ENCODE data around the gene WWOX. TPM values are rescaled to one million over a fixed set of nuclear protein-coding genes. Genes with fewer than 3 reads are reported as not detected.
A peak's percentile ranks its signal among the peaks of the same experiment; 100 is the strongest.

WWOX gene
- total RNA-seq, 1 donor from 2014 or later, result 11.2 TPM

DNA sequence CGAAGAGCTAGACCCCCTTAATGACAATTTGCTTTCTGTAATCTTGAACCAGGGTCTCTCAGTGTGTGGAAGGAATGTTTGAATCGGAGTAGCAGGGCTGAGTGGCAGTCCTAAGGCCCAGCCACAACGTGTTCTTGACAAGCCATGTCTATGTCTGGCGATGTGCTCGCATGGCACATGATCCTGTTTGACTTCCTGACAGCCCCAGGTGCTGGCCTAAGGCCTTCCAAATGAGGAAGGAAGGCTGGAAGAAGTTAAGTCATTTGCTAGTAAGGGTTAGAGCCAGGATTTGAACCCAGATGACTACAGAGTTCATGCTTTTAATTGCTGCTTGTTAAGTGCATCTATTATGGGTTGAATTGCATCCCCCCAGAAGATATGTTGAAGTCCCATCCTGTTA is 1014.4 kb downstream of the WWOX start:
- no peak for ATAC-seq

DNA sequence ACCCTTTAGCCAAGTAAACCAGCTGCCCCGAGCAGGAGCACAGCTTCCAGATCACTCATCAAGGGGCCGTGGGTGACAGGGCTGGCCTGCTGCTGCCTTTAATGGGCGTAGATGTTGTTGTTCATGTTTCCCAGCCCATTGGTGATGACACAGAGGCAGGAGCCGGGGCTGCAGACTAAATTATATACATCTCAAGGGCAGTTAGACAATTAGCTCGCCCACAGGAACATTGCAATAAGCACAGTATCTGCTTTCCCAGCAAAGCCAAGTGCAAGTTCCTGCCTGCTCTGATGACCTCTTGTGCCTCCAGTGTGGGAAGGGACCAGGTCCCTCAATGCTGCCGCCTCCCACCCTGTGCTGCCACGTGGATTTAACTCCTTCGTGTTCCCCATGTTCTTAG is 1015.3 kb downstream of the WWOX start:
- ATAC-seq, result no peak

GRCh38 chr16:79121906-79122305 is 1022.5 kb downstream of the WWOX start:
- no peak for ATAC-seq

GRCh38 chr16:79122343-79122742 is 1022.9 kb downstream of the WWOX start:
- ATAC-seq, result no peak

DNA sequence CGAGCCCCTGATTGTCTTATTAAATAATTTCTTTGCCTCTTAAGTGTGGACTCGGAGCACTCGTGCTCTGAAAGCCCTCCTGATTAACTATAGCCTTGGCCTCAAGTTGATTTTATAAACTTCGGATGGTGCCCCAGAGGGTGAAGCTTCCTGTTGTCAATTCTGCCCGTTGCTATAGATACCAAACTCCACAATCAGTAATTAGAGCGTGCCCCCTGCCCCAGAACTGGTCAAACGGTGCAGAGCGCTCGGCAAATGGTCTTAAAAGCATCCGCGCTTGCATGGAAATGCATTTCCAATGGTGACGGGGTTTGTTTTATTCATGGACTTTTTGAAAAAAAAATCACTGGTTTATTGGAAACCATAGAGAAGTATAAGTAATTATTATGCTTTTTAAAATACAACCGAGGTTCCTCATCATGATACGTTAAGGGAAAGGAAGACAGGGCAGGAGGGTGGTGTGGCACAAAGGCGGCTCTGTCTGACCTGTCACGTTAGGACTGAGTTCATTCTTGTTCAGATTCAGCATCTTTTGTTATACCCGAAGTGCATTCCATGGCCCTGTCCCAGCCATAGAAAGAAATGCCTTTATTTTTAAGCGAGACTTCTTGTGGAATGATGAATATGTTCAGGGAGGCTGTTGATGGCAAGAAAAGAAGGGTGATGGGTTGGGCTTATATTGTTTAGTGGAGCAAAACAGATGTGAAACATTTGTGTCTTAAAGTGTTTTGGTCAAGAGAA is 1024.7 kb downstream of the WWOX start:
- ATAC-seq, result no peak

- no peak for ATAC-seq
These were observed 1028.3 kb downstream of the WWOX start for GRCh38 chr16:79127766-79128165.

- no peak for ATAC-seq
These were observed 1029.3 kb downstream of the WWOX start for GRCh38 chr16:79128706-79129105.

- ATAC-seq, result no peak
These were observed 1031.2 kb downstream of the WWOX start for GRCh38 chr16:79130616-79131015.

DNA sequence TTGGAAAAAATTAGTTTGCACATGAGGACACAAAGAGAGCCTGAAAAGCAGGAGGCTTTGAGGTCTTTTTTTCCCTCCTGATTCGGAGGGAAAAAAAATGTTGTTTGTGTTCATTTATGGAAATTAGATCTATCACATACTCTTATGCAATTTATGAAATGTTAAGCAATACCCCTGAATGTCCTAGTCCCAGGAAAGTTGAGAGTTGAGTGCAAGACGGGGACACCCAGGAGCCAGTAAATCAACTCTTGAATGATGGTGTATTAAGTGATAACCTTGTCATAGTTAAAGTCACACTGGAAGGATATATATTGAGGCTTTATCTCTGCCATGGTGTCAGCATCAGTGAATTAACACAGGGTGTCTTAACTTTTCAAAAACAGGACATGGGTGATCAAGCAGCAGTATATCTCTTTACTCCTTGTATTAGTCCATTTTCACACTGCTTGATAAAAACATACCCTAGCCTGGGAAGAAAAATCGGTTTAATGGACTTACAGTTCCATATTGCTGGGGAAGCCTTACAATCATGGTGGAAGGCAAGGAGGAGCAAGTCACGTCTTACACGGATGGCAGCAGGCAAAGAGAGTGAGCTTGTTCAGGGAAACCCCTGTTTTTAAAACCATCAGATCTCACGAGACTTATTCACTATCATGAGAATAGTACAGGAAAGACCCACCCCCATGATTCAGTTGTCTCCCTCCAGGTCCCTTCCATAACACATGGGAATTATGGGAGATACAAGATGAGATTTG is 1032.0 kb downstream of the WWOX start:
- no peak for ATAC-seq

- no peak for ATAC-seq
These were observed 1033.2 kb downstream of the WWOX start for GRCh38 chr16:79132701-79133100.

- no peak for ATAC-seq
These were observed 1034.8 kb downstream of the WWOX start for GRCh38 chr16:79134300-79134699.

DNA sequence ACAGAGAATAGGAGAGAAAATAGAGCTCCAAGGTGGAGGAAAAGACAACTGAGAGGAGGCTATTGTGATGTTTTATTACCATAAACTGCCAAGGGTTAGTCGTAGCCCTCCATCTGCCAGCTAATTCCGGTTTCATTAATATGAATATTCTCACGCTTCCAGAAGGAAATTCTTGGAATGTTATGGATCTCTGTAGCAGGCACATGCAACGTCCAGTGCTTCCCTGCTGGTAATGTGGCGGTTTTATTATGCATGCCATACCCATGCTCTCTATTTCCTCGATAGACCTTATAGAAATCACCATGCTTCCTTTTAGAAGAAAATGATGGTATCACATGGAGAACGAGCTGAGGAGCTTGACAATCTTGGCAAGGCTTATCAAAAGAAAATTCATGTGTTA is 1037.5 kb downstream of the WWOX start:
- ATAC-seq, result no peak

- no peak for ATAC-seq
These were observed 1038.0 kb downstream of the WWOX start for GRCh38 chr16:79137426-79137939.

DNA sequence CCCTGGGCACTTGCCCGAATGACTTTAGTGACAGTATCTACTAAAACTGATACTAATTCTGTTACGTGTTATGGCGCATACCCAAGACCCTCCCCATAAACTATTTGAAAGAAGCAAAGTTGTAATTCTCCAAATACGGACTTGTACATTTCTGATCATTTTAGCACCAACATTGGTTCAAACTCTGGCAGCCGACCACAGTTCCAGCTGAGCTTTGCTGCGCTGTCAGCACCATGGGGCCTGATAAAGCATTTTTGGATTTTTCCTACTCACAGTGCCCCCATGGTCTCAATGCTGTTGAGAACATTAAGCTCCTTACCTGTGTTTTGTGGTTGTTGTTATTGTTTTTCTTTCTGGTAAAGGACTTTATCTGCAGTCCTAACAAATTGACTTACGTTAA is 1040.3 kb downstream of the WWOX start:
- ATAC-seq, result no peak

DNA sequence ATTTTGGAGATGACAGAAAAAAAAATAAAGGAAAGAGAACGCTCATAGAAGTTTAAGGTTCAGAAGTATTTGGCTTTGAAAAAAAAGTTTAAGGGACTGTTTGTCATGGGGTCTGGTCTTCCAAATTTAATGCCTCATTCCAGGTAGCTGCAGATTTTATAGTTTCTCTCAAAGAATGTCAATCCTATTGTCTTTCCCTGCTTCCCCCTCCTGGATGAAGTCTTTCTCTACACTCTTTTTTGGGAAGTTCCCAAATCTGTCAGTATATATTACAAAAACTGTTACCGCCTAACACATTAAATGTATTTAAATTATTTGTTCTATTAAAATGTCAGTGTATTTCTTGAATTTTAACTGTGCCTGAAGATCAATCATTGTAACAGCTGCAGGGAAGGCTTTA is 1043.6 kb downstream of the WWOX start:
- no peak for ATAC-seq

DNA sequence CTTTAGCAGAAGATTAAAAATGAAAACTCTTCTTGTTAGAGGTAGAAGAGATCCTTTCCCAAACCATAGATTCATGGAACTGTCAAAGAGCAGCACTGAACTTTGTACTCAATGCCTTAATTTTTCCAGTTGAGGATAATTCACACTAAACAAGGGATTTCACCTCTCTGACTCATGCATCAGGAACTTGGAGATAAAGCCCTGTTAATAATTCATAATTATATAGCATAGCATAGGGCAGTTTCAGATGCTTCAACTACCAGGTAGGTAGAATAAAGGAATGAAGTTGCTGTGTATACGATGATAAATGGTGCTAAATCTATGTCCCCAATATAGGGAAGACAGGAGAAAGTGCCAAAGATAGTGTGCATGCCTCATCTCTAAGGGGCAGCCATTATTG is 1050.7 kb downstream of the WWOX start:
- ATAC-seq, result no peak

GRCh38 chr16:79150632-79151310 is 1051.3 kb downstream of the WWOX start:
- no peak for ATAC-seq

- ATAC-seq, result no peak
These were observed 1054.6 kb downstream of the WWOX start for GRCh38 chr16:79154086-79154485.

DNA sequence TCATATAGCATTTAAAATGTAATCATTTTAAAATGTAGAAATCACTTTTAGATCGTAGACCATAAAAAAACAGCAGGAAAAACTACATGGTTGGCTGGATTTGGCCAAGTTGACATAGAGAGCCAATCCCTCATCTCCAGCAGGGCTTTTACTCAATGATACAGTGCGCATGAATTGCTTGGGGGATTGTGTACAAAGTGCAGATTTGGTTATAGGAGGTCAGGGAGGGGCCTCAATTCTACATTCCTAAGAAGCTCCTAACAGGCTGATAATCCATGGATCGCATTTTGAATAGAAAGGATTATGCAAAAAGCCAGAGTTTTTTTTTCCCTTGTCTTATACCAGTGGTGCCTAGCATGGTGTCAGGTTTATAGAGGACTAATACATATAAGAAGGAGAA is 1056.0 kb downstream of the WWOX start:
- peak; percentile 59 for ATAC-seq

DNA sequence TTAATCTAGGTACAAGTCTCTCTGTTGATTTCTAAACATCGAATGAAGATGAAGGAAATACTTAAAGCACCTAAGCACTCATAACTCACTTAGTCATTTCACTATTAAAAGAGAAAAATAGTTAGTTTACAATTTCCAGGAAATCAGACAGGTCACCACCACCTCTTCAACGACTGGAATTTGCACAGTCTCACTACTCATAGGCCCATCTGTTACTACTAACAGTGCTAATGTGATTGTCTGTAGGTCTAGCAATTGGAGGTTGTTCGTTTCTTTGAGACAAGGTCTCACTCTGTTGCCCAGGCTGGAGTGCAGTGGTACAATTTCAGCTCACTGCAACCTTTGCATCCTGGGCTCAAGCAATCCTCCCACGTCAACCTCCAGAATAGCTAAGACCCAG is 1056.5 kb downstream of the WWOX start:
- ATAC-seq, result no peak

GRCh38 chr16:79156761-79157160 is 1057.3 kb downstream of the WWOX start:
- no peak for ATAC-seq

GRCh38 chr16:79158337-79158736 is 1058.9 kb downstream of the WWOX start:
- no peak for ATAC-seq

GRCh38 chr16:79159261-79160049 is 1060.0 kb downstream of the WWOX start:
- peak; percentile 79 for ATAC-seq
